Cortex of kidney (tissue), 1 donor: ENCODE results near the gene PALLD.
"Not testable (repeated sequence)": the region's sequence is repeated elsewhere in the genome, so short reads cannot be mapped to it uniquely, and the experiment has no call there.

Experiments used
- DNase-seq: peaks from one replicate; lab custom pipeline; 2025; lab: John Stamatoyannopoulos, UW

The PALLD gene

DNA sequence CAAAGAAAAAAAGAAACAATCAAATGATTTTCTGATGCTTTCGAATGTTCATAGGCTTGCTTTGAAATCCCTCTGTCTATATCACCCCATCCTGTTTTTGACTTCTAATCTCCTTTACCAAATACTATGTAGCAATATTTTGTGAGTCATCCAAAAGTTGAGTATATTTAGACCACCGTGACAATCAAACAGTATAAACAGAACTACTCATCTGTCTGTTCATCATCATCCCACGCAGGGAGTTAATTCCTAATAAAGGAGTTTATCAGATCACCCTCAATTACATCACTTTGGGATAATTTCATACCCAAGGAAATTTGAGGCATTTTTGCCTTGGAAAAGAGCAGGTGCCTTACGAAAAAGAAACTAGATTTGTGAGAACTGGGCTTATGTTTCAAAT is 300.3 kb downstream of the PALLD start:
- DNase-seq, result no peak

DNA sequence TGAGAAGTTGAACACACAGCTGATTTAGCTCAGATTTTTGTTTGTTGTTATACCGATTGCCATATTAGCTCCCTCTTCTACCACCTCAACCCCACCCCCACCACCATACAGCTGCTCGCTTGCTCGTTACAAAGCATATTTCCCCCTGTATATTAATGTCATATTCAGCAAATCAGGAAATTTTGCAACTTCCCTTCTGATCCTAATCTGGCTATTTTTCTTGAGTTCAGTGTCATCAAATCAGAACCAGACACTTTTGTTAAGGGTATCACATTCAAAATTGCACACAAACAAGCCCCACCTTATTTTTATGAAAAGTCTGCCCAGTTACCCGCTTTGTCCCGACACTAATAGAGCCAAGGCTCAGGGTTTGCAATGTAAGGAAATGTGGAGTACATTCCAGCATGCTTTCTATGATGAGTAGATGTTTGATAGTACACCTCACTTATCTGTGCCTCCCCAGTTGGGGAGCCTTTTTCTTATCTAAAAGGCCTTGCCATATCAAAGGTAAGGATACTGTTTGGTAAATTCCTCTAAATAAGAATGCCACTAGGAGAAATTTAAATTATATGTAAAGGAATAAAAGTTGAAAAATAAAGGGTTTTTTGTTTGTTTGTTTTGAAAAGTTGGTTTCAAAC is 301.0 kb downstream of the PALLD start:
- DNase-seq, result no peak

DNA sequence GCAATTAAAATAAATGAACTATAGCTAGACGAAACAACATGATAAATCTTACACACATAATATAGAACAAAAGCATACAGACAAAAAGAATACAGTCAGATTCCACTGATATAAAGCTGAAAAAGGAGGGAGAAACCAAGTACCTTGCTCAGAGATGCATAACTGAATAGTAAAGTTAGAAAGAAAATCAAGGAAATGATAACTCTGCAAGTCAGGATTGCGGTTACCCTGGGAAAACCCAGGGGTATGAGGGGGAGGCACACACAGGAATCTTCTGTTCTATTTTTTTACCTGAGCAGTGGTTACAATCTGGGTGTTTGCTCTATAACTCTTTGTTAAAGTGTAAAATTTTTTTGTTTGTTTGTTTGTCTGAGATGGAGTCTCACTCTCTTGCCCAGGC is 304.1 kb downstream of the PALLD start:
- no peak for DNase-seq

DNA sequence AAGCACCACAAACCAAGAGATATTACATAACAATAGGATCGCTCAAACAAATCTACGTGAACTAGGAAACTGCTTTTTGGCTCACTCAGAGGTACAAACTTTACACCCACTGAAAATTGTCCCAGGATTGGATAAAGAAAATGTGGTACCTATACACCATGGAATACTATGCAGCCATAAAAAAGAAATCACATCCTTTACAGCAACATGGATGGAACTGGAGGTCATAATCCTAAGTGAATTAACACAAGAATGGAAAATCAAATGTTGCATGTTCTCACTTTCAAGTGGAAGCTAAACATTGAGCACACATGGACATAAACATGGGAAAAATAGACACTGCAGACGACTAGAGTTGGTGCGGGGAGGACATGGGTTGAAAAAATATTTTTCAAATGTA is 305.4 kb downstream of the PALLD start:
- DNase-seq, result no peak

DNA sequence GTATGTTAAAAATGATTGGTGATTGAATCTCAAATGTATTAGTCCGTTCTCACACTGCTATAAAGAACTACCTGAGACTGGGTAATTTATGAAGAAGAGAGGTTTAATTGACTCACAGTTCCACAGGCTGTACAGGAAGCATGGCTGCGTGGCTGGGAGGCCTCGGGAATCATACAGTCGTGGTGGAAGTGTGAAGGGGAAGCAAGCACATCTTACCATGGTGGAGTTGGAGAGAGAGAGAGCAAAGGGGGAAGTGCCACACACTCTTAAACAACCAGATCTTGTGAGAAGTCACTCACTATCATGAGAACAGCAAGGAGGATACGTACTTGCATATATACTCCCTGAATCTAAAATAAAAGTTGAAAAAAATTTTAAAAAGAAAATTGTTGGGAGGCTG is 306.2 kb downstream of the PALLD start:
- not testable (repeated sequence) for DNase-seq

DNA sequence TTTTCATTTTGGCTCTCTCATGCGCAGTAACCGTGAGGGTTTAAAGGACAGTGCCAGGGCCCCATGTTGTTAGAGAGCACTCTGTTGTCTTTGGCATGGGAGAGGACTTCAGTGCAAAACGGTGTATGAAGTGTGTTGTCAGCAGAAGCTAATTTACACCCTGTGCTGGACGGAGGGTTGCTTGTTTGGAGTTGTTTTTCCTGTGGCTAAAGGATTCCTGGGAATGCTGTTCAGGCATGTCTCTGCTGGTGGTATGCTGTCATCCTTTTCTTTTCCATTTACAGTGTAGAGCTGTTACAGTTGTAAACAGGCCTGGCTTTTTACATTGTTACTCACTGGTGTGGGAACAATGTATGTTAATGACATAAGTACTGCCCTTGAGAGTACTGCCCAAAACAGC is 306.9 kb downstream of the PALLD start:
- DNase-seq, result no peak

DNA sequence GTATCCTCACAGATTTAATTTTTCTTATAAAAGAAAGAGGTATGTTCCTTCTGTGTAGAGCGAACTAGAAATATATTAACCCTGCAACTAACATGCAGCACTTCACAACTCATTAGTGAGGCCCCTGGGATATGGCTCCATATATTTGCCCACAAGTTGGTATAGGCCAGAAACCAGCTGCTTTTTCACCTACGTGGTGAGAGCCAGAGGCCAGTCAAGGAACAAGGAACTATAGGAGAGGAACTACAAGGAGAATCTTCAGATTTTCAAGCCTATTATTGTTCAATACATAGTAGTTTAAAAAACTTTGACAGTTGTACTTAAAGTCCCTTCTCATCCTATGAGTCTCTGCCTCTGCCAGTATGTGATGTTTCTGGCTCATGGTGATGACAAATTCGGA is 307.3 kb downstream of the PALLD start:
- no peak for DNase-seq

DNA sequence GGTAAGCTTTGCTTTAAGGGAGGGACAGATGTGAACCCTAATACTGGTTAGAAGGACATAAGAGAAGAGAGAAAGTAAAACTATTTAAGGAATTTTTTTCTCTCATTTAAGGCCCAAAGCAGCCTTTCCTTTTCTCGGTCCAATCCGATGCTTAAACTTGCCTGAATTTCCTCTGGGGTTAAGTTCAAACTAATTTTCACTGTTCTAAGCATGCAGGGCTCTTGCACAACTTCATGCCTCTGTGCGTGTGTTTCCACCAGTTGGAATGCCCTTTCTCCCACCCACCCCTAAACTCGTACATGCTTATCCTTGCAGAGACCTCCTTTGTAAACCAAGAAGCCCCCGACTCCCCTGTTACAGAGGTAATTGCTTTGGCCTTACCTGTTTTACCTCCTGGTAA is 308.5 kb downstream of the PALLD start:
- DNase-seq, result no peak

DNA sequence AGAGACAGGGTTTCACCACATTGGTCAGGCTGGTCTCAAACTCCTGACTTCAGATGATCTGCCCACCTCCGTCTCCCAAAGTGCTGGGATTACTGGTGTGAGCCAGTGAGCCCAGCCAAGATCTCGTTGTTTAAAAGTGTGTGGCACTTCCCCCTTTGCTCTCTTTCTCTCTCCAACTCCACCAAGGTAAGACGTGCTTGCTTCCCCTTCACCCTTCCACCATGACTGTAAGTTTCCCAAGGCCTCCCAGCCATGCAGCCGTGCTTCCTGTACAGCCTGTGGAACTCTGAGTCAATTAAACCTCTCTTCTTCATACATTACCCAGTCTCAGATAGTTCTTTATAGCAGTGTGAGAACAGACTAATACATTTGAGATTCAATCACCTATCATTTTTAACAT is 309.4 kb downstream of the PALLD start:
- DNase-seq, result not testable (repeated sequence)

DNA sequence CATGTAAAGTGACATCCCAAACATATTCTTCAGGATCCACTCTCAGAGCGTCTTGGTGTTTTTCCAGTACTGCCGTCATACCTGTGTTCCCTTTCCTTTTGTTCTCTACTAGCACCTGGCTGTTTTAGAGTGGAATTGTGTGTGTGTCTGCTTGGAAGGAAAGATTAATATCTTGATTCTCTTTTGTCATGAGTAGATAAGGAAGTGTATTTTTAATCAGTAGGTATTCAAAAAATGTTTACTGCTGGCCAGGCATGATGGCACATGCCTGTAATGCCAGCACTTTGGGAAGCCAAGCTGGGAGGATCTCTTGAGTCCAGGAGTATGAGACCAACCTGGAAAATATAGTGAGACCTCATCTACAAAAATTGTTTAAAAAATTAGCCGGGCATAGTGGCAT is 314.4 kb downstream of the PALLD start:
- DNase-seq, result no peak

DNA sequence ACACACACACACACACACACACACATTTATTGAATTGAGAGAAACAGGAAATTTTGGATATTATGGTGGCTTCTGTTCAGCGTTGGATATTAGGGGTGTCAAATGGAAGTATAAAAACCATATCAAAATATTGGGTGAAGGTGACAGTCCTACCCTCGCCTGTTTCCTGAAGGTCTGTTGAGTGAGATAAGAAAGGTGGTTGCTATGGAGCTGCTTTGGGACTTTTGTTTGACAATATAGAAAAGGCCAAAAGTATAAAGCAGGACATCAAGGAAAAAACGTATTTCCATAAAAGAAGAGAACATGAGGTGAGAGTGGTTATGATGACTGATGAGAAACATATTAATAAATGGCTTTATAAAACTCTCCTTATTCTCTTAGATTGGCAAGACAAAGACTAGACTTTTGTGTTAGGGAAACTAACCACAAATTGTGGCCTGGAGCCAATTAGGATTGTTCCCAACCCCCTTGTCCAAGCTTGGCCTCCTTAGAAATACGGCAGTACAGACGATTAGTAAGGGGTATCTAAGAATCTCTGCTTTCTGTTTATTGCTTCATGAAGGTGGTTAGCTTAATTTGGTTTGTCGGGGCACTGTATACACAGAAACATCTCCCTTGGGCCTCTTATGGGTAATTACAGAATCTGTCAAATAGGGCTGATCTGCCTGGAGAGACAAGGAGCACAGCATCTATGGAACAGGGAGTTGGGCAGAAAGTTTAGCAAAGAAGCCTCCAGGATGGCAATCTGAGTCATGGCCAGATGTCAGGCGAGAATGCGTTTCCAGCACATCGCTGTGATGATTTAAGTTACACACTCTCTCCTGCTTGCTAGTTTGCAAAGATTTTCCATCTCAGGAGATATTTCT is 315.2 kb downstream of the PALLD start:
- no peak for DNase-seq

DNA sequence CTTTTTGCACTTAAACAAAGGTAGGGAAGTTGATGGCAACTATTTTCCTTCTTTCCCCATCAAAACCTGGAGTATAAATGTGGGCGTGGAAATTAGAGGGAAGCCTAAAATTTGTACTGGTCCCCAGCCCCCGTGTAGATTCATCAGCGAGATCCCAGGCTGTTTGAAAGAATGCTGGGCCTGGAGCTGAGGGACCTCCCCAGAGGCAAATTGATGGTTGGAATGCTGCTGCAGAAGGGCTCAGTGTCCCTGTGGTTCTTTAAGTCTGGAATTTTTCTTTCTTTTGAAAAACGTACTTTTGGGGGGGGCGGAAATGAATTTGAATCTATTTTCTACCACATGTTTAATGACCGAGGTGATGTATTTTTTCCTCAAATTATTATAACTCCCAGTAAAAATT is 316.0 kb downstream of the PALLD start:
- no peak for DNase-seq

DNA sequence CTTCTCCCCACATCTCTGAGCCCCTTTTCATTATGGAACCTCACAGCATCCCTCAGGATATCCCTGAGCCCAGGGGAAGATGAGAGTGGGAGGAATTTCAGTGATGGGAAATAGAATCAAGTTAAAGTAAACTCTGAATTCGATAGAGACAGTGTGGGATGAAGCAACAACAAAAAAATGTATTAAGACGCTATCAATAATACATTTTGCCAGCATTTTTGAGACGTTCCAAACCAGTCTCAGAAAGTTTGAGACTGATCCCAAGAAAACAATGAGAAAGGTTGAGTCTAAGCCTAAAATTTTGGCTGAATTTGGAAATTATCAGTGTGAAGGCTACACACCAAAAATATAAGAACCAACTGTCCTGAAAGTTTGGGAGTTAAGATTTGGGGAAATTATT is 317.0 kb downstream of the PALLD start:
- DNase-seq, result no peak

DNA sequence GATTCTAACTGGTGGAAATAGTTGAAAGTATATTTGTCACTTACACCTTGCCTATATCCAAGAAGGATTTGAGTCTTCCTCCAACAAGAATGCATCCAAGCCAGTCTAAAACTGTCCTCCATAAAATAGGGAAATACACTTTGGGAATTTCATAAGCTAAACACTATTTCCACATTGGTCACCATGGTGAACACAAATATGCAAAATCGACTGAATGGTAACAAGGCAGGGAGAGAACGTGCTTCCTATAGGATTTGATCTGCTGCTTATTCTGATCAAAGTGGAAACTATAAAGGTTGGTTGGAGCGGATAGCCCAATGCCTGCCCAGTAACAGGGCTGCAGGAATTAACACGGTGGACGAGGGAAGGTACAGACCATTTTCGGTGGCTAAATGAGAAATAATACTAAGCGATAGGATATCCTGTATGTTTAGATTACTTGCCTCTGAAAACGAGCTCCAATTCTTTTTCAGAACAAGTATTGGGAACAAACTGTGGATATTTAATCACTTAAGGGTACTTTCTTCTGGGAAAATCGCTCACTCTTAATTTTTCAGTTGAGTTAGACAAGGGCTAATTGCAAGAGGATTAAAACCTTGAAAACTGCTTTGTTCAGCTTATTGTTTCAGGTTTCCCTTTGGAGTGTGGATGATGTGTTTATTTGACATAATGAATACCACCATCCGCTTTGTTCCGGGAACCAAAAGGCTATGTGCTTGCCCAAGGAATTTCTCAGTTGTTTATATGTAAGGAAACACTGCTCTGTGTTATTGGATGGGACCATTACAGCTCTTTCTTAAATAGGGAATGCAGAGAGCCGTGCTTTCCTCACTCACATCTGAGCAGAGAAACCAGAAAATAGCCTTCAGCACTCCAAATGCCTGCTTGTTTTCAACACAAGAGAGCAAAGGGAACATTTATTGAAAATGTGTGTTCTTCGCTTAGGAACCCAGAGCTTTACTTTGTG is 318.8 kb downstream of the PALLD start:
- DNase-seq, result no peak

DNA sequence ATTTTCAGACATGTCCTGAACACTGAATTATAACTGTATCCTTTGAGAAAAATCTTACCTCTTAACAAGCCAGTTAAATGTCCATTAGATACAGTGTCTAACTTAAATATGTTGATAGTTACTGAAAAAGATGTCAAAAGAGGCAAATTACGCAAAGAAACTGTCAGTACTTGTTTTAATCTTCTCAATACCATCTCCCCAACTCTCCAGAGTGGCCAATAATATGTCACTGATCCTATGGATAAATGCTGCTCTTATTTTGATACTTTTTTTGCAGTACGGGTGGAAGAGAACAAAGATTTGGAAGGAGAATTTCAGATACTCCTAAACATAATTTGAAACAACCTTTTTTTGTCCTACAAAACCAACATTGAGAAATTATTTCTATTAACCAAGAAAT is 320.5 kb downstream of the PALLD start:
- DNase-seq, result no peak

DNA sequence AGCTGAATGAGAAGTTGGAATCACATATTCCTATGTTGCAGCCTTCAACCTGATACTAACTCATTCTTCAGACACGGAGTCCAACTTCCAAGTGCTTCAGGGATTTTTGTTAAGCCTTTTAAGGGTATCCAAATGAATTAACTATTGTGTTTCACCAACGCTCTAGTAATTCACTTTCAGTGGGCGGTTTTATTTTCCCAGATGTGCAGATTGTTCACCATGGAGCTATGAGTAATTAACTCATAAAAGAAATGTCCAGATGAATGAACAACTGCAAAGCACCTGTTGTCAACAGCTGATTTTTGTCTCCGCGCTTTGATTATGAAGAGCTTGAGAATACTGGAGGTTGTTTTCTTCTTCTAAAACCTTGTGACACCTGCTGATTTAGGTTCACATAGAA is 325.6 kb downstream of the PALLD start:
- no peak for DNase-seq

DNA sequence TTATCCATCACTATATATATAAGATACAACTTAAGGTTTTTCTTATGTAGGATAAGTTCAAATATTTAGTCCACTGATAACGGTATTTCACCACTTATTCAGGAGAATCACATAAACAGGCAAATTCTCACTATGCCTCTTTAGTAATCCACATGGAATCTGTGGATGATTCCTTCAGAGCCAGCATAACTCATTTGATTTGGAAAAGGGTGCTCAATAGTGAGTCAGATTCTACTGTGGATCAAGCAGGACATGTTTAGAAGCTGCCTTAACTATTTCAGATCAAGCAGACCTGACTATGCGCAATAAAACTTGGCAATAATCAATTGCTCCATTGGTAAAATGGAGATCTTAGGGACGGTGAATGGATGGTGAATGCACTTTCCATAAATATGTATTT is 329.1 kb downstream of the PALLD start:
- no peak for DNase-seq

DNA sequence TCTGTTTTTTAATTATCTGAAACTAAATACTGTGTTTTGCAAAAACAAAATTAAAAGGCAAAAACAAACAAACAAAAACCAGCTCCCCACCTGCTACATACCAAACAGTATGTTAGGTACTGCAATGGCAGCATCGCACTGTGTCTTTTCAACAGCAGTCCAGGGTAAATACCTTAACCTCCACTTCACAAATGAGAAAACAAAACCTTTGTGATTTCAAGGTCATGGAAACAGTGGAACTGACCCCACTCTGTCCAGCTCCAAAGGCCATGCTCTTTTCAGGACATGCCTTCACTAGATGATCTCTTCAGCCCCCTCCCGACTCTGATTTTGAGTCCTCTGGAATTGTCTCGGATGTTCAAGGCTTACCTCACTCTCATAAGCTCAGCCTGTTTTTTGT is 329.8 kb downstream of the PALLD start:
- no peak for DNase-seq

DNA sequence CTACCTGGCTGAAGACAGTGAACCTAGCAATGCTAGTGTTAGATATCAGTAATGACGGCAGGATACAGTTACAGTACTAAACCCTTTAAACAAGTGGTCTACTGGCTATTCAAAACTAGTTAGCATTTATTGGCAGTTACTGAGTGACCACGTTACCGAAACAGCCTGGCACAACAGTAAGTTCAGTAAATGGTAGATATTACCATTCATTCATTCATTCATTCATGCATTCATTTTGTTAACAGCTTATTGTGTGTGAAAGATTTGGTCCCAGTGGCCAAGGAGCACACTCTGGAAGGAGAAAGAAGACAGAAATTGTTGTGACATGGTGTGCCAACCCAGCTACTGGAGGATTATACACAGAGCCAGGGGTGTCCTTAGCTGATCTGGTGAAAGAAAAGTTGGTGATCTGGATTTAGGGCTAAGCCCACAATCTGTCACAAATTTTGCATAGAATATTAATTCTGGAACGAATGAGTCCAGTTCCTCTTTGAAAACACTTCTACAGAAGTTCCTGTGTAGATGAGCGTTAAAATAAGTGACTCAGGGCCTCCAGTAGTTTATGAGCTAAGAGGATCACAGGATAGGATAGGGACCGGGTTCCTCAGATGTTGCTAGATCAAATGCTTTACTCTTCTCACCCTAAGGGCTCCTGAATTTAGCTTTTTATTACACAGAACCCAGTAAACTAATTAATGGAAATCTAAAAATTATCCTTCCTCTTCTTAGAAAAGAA is 334.1 kb downstream of the PALLD start:
- no peak for DNase-seq

DNA sequence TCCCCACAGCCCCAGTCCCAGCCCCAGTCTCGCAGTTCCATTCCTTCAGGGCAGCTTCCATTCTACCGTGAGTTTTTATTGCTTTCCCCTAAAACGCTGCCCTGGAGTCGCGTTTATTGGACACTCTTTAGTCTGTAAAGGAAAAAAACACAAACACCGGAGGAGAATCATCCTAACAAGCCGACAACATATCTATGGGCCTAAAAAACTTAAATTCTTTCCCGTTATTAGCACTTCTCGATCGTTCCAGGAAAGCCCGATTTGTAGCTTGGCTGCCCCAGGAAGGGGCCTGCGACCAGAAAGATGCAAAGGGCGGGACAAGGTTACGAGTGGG is 334.7 kb downstream of the PALLD start:
- no peak for DNase-seq

DNA sequence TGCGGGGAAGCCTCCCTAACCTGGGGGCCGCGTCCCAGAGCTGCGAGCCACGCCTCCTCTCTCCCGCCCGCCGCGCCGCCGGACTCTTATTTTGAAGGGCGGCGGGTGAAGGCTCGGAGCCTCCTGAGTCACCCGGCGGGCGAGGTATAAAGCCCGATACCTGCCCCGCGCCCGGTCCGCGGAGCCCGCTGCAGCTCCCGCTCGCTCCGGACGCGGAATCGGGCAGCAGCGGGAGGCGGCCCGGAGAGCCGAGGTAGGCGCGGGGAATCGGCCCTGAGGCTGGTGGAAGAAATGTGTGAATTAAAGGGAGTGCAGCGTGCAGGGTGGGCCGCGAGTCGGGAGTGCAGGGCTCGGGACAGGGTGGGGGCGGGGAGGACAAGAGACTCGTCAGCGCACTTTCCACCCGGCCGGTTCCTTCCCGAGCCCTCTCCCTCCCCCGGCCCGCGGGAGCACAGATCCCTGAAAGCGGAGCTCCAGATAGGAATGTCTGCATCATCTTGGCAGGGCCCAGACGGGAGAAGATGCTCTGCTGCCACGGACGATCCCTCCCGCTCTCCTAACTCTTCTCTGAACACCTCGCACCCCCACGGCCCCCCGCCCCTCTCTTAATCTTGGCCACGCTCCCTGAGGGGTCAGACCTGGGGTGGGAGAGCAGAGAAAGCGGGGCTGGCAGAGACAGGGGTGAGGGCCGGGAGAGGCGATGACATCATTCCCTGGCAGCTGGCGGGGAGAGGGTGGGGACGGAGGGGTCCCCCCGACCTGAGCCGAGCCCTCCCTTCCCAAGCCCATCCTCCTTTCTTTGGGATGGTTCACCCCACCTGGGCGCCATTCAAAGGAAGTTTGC is 335.3 kb downstream of the PALLD start:
- DNase-seq, result peak; percentile 33
